Large intestine (tissue), 3 donors: ENCODE results near the gene VPS13D. TPM values are rescaled to one million over a fixed set of nuclear protein-coding genes. Genes with fewer than 3 reads are reported as not detected.
"Not testable (repeated sequence)": the region's sequence is repeated elsewhere in the genome, so short reads cannot be mapped to it uniquely, and the experiment has no call there.

Experiments
- DNase-seq, 2 donors: peaks; one replicate each; pipeline versions ENCODE4 v3.0.0 to v3.0.0-alpha.2; 2013
- H3K27ac ChIP-seq: one replicate; pipeline ENCODE4 v1.5.1; 2013; ENCODE audit warnings: low read length
- H3K27me3 ChIP-seq: 2 replicates; pipeline ENCODE4 v1.6.1; 2013; ENCODE audit warnings: low read length; ENCODE audit not compliant: control insufficient read depth, insufficient read depth
- H3K36me3 ChIP-seq: 2 replicates; pipeline ENCODE4 v1.6.1; 2013; ENCODE audit warnings: low read length; ENCODE audit not compliant: control insufficient read depth, insufficient read depth
- H3K4me1 ChIP-seq: one replicate; pipeline ENCODE4 v1.6.1; 2013; ENCODE audit warnings: low read length; ENCODE audit not compliant: control insufficient read depth, insufficient read depth
- H3K4me3 ChIP-seq: one replicate; pipeline ENCODE4 v1.5.1; 2013; ENCODE audit warnings: low read length
- H3K9me3 ChIP-seq: one replicate; pipeline ENCODE4 v1.6.1; 2013; ENCODE audit warnings: mild to moderate bottlenecking, low read depth, low read length, moderate library complexity; ENCODE audit not compliant: control insufficient read depth
- WGBS: methylation state at CpG from one replicate; pipeline ENCODE4 v1.1.5; 2013; ENCODE audit warnings: low lambda C conversion rate; ENCODE audit not compliant: insufficient coverage; 5-methylcytosine and 5-hydroxymethylcytosine counted together
- polyA plus RNA-seq: library from polyadenylated mRNA; unstranded; fragments of 120-200 nt; gene quantifications from one replicate; pipeline ENCODE4 v1.2.1, GENCODE V29; 2013

VPS13D gene
- polyA plus RNA-seq, 1 donor, result 20.7 TPM

DNA sequence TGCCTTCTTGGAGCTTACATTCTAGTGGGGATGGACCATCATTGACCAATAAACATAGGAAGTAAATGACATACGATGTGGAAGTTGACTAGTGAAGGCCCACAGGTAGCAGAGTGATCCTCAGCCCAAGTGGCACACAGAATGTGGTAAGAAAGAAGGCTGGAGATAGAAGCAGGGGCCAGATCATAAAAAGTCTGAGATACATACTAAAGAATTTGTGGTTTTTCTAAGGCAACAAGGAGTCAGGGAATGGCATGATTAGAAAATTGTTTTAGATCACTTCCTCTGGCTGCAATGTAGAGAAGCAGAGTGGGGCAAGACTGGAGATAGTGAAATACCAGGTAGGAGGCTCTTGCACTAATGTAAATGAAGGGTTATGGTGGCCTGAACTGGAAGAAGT lies 154.0 kb downstream of the VPS13D start:
- Histone ChIP-seq H3K27me3 (no peaks in the 10 kb centered on the region), H3K36me3 (peaks cover 53% of the 10 kb centered on the region), H3K27ac (no peak overlapping the region), H3K4me3 (no peak overlapping the region), H3K9me3 (peaks cover 10% of the 10 kb centered on the region), H3K4me1 (peaks cover 19% of the 10 kb centered on the region)
- WGBS, result no CpG with 5 or more reads among the region's 1 CpG
- DNase-seq, result no peak

GRCh38 chr1:12384836-12385456 lies 155.1 kb downstream of the VPS13D start:
- peaks cover 55% of the 10 kb centered on the region for H3K36me3 ChIP-seq
- no peak overlapping the region for H3K27ac ChIP-seq
- peaks cover 10% of the 10 kb centered on the region for H3K9me3 ChIP-seq
- no peaks in the 10 kb centered on the region for H3K27me3 ChIP-seq
- H3K4me1 ChIP-seq, result peaks cover 17% of the 10 kb centered on the region
- no peak overlapping the region for H3K4me3 ChIP-seq
- DNase-seq, result no peak
- 29% methylated on average over 3 of the region's 8 CpGs for WGBS

- H3K9me3 ChIP-seq, result peaks cover 10% of the 10 kb centered on the region
- WGBS, result no CpG with 5 or more reads among the region's 1 CpG
- H3K4me1 ChIP-seq, result peaks cover 8% of the 10 kb centered on the region
- H3K27ac ChIP-seq, result no peak overlapping the region
- peaks cover 62% of the 10 kb centered on the region for H3K36me3 ChIP-seq
- no peak for DNase-seq
- no peaks in the 10 kb centered on the region for H3K27me3 ChIP-seq
- H3K4me3 ChIP-seq, result no peak overlapping the region
Measured at GRCh38 chr1:12386130-12386529, 156.3 kb downstream of the VPS13D start.

DNA sequence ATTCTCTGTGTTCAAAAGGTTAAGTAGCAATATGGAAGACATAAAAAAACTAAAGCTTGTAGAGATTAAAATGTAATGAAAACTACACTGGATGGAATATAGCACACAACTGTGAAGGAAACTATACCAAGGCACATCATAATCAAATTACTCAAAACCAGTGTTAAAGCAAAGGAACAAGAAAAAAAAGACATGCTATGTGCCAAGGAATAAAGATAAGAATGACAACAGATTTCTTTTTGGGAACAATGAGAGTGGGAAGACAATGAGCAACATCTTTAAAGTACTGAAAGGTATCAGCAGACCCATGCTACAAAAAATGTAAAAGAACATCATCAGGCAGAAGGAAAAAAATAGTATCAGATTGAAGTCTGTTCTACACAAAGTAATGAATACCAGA lies 157.8 kb downstream of the VPS13D start:
- Histone ChIP-seq H3K4me1 (no peaks in the 10 kb centered on the region), H3K4me3 (no peak overlapping the region), H3K27ac (no peak overlapping the region), H3K27me3 (no peaks in the 10 kb centered on the region), H3K36me3 (peaks cover 62% of the 10 kb centered on the region), H3K9me3 (peaks cover 10% of the 10 kb centered on the region)
- DNase-seq, result no peak

- no CpG with 5 or more reads among the region's 4 CpGs for WGBS
- not testable (repeated sequence) for H3K4me1 ChIP-seq, H3K4me3 ChIP-seq, DNase-seq, H3K9me3 ChIP-seq, H3K27ac ChIP-seq, H3K27me3 ChIP-seq
- H3K36me3 ChIP-seq, result peaks cover 41% of the 10 kb centered on the region
Measured at GRCh38 chr1:12390296-12390695, 160.5 kb downstream of the VPS13D start.

DNA sequence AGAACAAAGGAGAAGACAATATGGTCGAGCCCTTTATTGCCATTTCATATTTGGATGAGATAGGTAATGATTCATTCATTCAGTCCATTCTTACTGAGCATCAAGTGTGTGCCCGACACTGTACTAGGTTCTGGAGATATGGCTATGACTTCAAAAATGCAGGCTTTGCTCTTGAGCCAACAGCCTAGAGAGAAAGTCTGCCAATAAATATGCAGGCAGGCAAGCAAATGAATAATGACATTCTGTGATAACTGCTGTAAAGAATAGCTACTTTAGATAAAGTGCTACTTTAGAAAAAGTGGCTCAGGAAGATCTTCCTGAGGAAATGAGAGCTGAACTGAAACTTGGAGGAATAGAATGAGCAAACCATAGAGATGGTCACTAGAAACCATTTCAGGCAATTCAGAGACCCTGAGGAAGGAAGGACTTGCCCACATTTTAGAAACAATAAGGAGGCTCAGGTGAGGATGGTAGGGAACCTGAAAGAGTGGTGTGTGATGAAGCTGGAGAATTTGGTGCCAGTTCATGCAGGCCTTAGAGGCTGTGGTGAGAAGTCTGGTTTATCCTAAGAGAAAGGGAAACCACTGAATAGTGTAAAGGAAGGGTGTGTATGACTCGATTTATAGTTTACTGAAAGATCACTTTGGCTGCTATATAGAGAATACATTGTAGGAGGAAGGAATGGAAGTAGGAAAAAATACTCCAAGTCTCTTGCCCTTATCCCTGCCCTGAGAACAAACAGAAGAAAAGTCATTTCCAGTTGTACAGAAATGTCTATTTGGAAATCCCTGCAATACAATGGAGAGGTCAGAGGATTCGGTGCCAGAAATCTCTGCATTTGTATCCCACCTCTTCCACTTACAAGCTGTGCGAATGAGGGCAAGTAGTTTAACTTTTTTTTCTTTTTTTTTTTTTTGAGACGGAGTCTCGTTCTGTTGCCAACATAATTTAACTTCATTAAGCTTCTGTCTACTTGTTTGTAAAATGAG lies 167.9 kb downstream of the VPS13D start:
- Histone ChIP-seq H3K4me1 (no peaks in the 10 kb centered on the region), H3K27ac (no peak overlapping the region), H3K27me3 (no peaks in the 10 kb centered on the region), H3K9me3 (no peaks in the 10 kb centered on the region), H3K36me3 (peaks cover 16% of the 10 kb centered on the region), H3K4me3 (no peak overlapping the region)
- DNase-seq, result no peak
- WGBS, result 88% methylated on average over 3 of the region's 7 CpGs

DNA sequence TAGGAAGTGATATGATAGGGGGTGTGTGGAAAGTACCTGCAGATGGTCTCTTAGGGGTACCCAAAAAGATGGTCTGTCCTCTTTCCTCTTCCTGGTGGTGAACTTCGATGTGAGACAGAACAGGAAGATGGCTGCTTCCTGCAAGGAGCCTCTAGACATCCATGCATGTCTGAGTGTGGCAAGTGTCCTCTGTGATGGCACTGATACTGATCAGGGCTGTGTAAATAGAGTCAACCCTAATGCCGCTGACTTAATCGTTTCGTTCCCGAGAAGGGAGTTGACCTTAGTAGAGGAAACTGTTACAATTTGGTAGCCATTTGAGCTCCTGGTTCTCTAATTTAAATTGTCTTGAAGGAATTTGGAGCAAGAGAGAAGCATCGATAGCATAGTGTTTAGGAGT lies 168.6 kb downstream of the VPS13D start:
- DNase-seq, result no peak
- H3K9me3 ChIP-seq, result no peaks in the 10 kb centered on the region
- H3K4me3 ChIP-seq, result no peak overlapping the region
- no CpG with 5 or more reads among the region's 6 CpGs for WGBS
- no peaks in the 10 kb centered on the region for H3K4me1 ChIP-seq
- H3K27me3 ChIP-seq, result no peaks in the 10 kb centered on the region
- peaks cover 16% of the 10 kb centered on the region for H3K36me3 ChIP-seq
- H3K27ac ChIP-seq, result no peak overlapping the region

DNA sequence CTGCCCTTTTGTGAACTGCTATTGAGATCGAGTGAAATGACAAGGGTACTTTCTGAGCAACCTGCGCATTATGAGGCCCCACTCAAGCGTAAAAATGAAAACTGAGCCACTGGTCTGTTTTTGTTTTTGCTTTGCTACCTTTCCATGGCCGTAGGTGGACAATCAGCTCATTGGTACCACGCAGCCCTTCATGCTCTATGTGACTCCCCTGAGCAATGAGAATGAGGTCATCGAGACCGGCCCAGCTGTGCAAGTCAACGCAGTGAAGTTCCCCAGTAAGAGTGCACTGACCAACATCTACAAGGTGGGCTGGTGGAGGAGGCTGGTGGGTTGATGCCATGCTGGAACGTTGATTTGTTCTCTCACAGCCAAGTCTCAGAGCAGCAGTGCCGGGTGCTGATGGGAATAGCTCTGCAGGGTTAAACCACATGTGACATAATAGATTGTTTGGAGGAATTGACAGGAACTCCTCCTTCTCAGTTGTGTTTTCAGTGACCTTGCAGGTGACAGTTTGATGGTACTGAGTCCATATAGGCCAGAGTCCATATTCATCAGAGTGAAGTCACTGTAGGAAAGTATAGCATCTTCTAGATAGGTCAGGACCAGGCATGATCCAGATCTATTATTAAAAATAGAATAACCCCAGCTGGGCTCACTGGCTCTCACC lies 170.3 kb downstream of the VPS13D start:
- no peaks in the 10 kb centered on the region for H3K27me3 ChIP-seq

DNA sequence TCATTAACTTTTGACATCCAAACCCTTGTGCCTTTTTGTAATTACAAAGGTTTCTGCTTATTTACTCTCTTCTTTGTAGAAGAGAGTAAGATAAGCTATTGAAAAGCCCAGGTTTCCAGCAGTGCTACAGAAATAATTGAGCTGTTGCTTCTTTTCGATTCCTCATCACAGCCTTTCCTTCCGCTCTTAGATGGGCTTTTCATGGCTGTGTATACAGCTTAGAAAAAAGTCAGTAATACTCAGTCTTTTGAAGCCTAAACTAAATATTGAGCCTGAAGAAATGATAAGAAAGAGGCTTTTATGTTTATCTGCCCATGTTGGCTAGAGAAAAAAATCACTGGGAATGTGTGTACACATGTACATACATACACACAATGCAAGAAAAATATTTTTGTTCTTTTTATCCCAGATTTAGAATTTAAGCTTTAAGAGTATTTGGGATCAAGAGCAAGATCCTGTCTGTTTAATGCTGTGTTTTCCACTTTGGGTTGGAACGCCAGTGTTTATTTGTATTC lies 172.4 kb downstream of the VPS13D start:
- Histone ChIP-seq H3K27ac (no peak overlapping the region), H3K27me3 (no peaks in the 10 kb centered on the region), H3K36me3 (peaks cover 32% of the 10 kb centered on the region), H3K9me3 (no peaks in the 10 kb centered on the region), H3K4me3 (no peak overlapping the region), H3K4me1 (peaks cover 17% of the 10 kb centered on the region)
- no peak for DNase-seq
- WGBS, result 100% methylated on average over 1 of the region's 3 CpGs

More for the DNA sequence above, 170.3 kb downstream of the VPS13D start:
- Histone ChIP-seq H3K4me1 (peaks cover 2% of the 10 kb centered on the region), H3K36me3 (peaks cover 29% of the 10 kb centered on the region), H3K27ac (no peak overlapping the region), H3K9me3 (no peaks in the 10 kb centered on the region), H3K4me3 (no peak overlapping the region)
- WGBS, result no CpG with 5 or more reads among the region's 10 CpGs
- DNase-seq, result no peak

DNA sequence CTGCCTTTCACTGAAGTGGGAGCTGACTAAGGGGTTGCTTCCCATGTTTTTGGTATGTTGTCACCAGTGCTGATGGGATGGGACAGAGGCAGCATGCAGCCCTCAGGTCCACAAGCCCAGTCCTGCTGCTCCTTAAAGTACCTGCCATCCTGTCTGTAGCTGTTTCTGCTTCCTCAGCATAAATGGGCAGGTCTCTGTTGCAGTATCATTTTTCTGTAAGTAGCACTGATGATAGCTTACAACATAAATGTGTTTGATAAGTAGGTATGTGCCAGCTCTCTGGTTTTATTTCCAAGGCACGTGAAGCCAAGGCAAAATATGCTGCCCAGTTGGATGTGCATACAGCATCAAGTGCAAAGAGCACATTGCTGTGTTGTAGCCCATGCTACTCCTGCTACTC lies 173.0 kb downstream of the VPS13D start:
- Histone ChIP-seq H3K27ac (no peak overlapping the region), H3K4me3 (no peak overlapping the region), H3K4me1 (peaks cover 17% of the 10 kb centered on the region), H3K36me3 (peaks cover 32% of the 10 kb centered on the region), H3K9me3 (no peaks in the 10 kb centered on the region), H3K27me3 (no peaks in the 10 kb centered on the region)
- 71% methylated on average over 1 of the region's 1 CpG for WGBS
- no peak for DNase-seq
